Central memory CD8-positive, alpha-beta T cell (primary cell): ENCODE results near the gene CUX1.
A peak's percentile ranks its signal among the peaks of the same experiment; 100 is the strongest.

Source experiments
- ATAC-seq: fragments of 150-1000 bp; cut with Tn5 transposase; replicated peaks from 2 replicates; pipeline ENCODE4 v1.10.0; 2022; ENCODE audit warnings: mild to moderate bottlenecking, moderate FRiP score, moderate number of reproducible peaks; ENCODE audit not compliant: poor library complexity, severe bottlenecking; ENCODE audit errors: extremely low read depth
- DNase-seq, 2 donors: peaks; one replicate each; pipeline ENCODE4 v3.0.0; 2021; ENCODE audit warnings: low spot score in 2 of 2
- H3K27ac Mint-ChIP-seq: one replicate; pipeline ENCODE4 v1.8.0; 2022; ENCODE audit warnings: low read depth, mild to moderate bottlenecking, moderate library complexity, mixed read lengths
- H3K27me3 Mint-ChIP-seq: one replicate; pipeline ENCODE4 v1.8.0; 2022; ENCODE audit warnings: mixed read lengths
- H3K36me3 Mint-ChIP-seq: one replicate; pipeline ENCODE4 v1.8.0; 2022; ENCODE audit warnings: mild to moderate bottlenecking, moderate library complexity, mixed read lengths; ENCODE audit not compliant: insufficient read depth
- H3K4me1 Mint-ChIP-seq: one replicate; pipeline ENCODE4 v1.8.0; 2022; ENCODE audit warnings: mixed read lengths
- H3K4me3 Mint-ChIP-seq: one replicate; pipeline ENCODE4 v1.8.0; 2022; ENCODE audit warnings: mild to moderate bottlenecking, moderate library complexity, mixed read lengths
- H3K9me3 Mint-ChIP-seq: one replicate; pipeline ENCODE4 v1.8.0; 2022; ENCODE audit warnings: mixed read lengths

The CUX1 gene

DNA sequence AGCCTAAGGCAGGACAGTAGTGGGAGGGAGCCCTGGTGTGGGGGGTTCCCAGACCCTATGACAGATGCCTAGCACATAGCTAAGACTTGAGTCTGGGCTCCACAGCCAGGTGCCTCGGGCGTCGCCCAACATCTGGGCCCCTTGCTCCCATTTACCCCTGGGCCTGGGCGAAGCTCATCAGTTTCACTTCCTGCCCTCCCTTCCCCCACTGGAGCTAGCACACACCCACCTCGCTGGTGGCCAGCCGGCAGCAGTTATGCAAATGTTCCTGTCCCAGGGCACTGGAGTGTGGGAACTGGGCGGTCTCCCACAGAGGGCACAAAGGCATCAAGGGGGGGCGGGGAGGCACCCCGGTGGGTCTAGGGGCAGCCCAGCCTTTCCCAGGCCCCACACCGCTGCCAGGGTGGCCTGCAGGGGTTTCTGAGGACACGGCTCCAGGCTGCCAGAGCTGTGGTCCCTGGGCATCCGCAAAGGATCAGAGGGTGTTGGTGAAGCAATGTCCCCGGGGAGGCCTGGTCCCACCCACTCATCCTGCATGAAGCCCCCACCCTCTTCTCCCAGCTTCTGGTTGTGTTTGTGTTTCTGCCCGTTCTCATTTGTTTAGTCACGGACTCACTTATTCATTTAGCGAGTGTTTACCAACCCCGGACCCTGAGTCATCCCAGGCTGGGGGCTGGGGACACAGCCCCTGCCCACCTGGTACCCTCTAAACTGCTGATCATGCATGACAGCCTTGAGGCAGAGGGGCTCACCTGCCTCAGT, 489.7 kb downstream of the CUX1 start:
- Mint-ChIP-seq H3K36me3 (peaks cover 6% of the 10 kb centered on the region), H3K4me1 (peaks cover 28% of the 10 kb centered on the region), H3K4me3 (peak overlapping the region; percentile 58), H3K9me3 (no peaks in the 10 kb centered on the region), H3K27me3 (no peaks in the 10 kb centered on the region), H3K27ac (peak overlapping the region; percentile 80)
- DNase-seq, result no peak
- ATAC-seq, result peak; percentile 49

DNA sequence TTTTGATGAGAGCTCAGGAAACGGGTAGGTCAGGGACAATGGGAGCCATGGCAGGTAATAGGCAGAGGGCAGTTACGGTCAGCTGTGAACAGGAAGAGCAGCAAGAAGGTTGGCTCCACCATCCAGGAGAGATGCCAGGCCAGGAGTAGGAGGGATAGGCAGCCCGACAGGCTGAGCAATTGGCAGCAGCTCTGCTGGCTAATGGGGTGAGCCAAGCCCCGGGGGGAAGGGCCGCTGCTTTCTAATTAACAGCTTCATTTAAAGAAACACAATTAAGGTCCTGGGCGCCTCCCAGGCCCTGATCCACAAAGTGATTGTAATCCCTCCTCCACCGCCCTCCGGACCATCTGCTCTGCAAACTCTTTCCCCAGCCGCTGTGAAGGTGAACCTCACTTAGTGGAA, 493.0 kb downstream of the CUX1 start:
- ATAC-seq (no peak), DNase-seq (no peak)
- peaks cover 3% of the 10 kb centered on the region for H3K36me3 Mint-ChIP-seq
- no peaks in the 10 kb centered on the region for H3K9me3 Mint-ChIP-seq
- no peaks in the 10 kb centered on the region for H3K27me3 Mint-ChIP-seq
- H3K27ac Mint-ChIP-seq, result peak overlapping the region; percentile 16
- H3K4me1 Mint-ChIP-seq, result peaks cover 20% of the 10 kb centered on the region
- H3K4me3 Mint-ChIP-seq, result no peak overlapping the region

DNA sequence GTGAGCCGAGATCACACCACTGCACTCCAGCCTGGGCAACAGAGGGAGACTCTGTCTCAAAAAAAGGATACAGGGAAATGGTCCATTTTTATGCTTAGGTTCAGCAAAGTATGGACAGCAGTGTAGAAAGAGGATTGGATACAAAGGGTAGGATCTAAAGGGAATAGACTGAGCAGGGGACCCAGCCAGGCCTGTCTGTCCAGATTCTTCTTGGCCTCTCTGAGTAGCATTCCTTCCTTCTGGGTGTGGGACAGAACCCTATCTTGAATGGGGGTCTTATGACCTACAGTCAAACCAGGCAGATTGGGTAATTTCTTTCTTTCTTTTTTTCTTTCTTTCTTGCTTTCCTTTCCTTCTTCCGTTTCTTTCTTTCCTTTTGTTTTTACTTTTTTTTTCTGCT, 494.9 kb downstream of the CUX1 start:
- H3K27me3 Mint-ChIP-seq, result no peaks in the 10 kb centered on the region
- no peaks in the 10 kb centered on the region for H3K9me3 Mint-ChIP-seq
- DNase-seq (no peak), ATAC-seq (no peak)
- H3K4me3 Mint-ChIP-seq, result no peak overlapping the region
- peaks cover 5% of the 10 kb centered on the region for H3K4me1 Mint-ChIP-seq
- no peak overlapping the region for H3K27ac Mint-ChIP-seq
- H3K36me3 Mint-ChIP-seq, result peaks cover 6% of the 10 kb centered on the region

DNA sequence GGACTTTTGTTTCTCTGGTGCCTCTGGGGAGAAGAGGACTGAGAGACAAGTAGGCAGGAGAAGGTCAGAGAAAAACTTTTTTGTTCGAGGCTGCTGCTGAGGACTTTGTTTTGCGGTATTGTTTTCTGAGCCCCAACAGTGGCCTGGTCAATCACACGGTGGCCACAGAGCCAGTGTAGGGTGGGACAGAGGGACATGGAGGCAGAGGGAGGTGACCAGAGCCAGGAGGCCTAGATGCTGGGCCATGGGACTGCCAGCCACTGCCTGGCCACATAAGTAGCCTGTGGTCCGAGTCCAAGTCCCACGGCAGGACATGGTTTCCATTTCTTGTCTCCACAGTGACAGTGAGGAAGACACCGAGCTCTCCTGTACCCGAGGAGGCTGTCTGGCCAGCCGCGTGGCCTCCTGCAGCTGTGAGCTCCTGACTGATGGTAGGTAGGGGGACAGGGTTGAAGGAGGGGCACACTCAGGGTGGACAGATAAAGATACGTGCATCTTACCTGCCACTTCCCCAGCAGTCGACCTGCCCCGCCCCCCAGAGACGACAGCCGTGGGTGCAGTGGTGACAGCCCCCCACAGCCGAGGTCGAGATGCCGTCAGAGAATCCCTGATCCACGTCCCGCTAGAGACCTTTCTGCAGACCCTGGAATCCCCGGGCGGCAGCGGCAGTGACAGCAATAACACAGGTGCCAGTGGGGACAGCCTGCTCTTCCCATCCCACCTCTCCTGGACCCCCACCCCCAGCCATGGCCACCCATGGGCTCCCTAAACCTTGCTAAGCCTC, 496.8 kb downstream of the CUX1 start:
- H3K4me3 Mint-ChIP-seq, result no peak overlapping the region
- peaks cover 6% of the 10 kb centered on the region for H3K36me3 Mint-ChIP-seq
- no peak for ATAC-seq
- no peak for DNase-seq
- no peaks in the 10 kb centered on the region for H3K27me3 Mint-ChIP-seq
- H3K9me3 Mint-ChIP-seq, result no peaks in the 10 kb centered on the region
- no peaks in the 10 kb centered on the region for H3K4me1 Mint-ChIP-seq
- no peak overlapping the region for H3K27ac Mint-ChIP-seq

DNA sequence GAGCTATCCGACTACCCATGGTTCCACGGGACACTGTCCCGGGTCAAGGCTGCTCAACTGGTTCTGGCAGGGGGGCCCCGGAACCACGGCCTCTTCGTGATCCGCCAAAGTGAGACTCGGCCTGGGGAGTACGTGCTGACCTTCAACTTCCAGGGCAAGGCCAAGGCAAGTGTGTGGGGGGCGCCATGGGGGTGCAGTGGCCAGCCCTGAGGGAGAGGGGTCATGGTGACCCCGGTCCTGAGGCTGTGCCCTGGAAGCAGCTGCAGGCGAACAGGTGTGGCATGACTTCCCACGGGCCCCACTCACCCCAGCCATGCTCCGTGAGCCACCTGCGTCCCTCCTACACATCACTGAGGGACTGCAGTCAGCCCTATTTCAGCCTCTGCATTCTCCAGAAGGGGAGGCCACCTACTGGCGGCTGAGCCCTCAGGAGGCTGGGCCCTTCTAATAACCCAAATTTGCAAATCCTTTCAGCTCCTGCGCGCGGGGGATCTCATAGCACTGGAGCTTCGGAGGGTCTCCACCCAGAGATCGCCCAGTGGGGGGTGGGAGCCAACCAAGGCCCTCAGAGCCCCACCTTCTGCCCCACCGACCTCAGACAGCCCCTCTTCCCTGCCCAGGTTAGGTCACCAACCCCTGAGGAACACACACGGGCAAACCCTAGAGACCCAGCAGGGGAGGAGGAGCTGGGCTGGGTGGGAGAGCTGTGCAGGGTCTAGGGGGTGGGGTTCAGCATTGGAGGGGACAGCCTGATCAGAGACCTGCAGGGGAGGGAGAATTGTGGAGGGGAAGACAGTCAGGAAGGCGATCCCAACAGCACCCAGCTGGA, 500.0 kb downstream of the CUX1 start:
- Mint-ChIP-seq H3K9me3 (no peaks in the 10 kb centered on the region), H3K4me1 (no peaks in the 10 kb centered on the region), H3K36me3 (peaks cover 5% of the 10 kb centered on the region), H3K27me3 (no peaks in the 10 kb centered on the region), H3K4me3 (no peak overlapping the region), H3K27ac (no peak overlapping the region)
- ATAC-seq (no peak), DNase-seq (no peak)

DNA sequence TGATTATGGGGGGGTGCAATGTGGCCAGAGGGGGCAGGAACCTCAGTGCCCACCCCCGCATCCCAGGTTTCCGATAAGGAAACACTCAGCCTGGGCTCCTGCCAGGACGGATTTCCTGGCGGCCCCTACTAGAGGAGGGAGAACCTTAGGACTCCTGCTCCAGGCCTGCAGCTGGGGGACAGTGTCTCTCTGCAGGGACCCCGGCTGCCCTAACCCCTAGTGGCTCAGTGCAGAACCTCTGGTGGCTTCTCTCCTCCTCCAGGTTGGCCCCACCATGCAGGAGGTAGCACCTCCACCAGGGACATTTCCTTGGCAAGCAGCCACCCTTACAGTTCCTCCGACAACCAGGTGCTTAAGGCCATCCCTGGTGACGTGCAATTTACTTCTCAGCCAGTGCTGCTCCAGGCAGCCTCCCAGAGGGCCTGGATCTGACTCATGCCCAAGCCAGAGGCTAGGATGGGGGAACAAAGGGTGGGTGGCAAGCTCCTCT, 501.1 kb downstream of the CUX1 start:
- H3K9me3 Mint-ChIP-seq, result no peaks in the 10 kb centered on the region
- H3K27me3 Mint-ChIP-seq, result no peaks in the 10 kb centered on the region
- DNase-seq (no peak), ATAC-seq (no peak)
- H3K4me1 Mint-ChIP-seq, result no peaks in the 10 kb centered on the region
- no peak overlapping the region for H3K27ac Mint-ChIP-seq
- H3K4me3 Mint-ChIP-seq, result no peak overlapping the region
- H3K36me3 Mint-ChIP-seq, result peaks cover 5% of the 10 kb centered on the region

DNA sequence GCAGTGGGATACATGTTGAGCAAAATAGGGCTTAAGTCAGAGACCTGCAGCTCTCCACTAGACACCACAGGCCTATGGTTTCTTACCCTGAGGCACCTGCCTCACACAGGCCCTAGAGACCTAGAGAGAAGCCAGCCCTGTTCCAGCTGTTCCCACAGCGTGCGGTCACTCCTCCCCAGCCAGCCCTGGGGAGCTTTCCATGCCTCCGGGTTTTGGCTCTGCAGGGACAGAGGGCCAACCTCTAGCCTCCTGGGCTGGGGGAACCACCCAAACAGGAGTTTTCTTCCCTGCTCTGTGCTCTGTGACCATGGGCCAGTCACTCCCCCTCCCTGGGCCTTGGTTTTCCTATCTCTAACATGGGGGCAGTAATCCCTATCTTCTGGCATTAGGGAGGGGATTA, 502.2 kb downstream of the CUX1 start:
- no peak overlapping the region for H3K27ac Mint-ChIP-seq
- no peaks in the 10 kb centered on the region for H3K27me3 Mint-ChIP-seq
- ATAC-seq (no peak), DNase-seq (no peak)
- H3K4me3 Mint-ChIP-seq, result no peak overlapping the region
- no peaks in the 10 kb centered on the region for H3K4me1 Mint-ChIP-seq
- peaks cover 5% of the 10 kb centered on the region for H3K36me3 Mint-ChIP-seq
- no peaks in the 10 kb centered on the region for H3K9me3 Mint-ChIP-seq

DNA sequence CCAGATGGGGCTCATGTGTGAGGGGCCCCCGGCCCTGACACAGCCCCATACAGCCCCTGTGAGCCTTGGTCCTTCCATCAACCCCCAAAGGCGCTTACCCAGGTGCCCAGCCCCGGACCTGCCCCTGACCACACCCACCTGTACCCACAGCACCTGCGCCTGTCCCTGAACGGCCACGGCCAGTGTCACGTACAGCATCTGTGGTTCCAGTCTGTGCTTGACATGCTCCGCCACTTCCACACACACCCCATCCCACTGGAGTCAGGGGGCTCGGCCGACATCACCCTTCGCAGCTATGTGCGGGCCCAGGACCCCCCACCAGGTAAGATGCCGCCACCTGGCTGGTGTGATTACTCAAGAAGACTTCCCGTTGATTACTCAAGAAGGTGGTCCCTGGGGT, 502.8 kb downstream of the CUX1 start:
- no peaks in the 10 kb centered on the region for H3K27me3 Mint-ChIP-seq
- H3K4me3 Mint-ChIP-seq, result no peak overlapping the region
- H3K4me1 Mint-ChIP-seq, result no peaks in the 10 kb centered on the region
- H3K27ac Mint-ChIP-seq, result peak overlapping the region; percentile 82
- H3K9me3 Mint-ChIP-seq, result no peaks in the 10 kb centered on the region
- ATAC-seq, result no peak
- peaks cover 5% of the 10 kb centered on the region for H3K36me3 Mint-ChIP-seq
- DNase-seq, result no peak

DNA sequence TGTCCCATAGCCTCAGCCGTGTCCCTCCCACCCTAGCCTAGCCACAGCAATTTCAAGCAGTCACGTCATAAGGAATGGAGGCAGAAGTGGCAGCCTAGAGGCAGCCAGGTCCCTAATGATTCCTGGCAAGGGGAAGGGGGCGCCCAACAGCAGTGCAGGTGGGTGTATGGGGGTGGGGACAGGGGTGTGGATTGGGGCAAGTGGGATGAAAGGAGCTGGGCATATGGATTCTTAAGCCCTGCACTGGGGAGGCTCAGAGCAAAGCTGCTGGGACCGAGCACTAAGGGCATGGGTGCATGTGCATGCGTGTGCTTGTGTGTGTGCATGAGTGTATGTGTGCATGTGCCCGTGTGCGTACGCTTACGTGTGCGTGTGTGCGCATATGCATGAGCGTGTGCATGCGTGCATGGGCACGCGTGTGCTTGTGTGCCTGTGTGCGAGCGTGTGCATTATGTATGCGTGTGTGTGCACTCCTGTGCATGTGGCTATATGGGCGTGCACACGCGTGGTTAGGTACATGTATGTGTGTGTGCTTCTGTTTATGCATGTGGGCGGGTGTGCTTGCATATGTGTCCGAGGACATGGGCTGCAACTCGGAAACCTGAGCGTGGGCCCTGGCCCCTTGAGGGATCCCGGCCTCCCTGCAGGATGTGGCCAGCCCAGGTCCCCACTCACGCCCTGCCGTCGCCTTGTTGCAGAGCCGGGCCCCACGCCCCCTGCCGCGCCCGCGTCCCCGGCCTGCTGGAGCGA, 503.4 kb downstream of the CUX1 start:
- no peaks in the 10 kb centered on the region for H3K27me3 Mint-ChIP-seq
- no peak overlapping the region for H3K4me3 Mint-ChIP-seq
- no peak for DNase-seq
- H3K27ac Mint-ChIP-seq, result peak overlapping the region; percentile 82
- H3K36me3 Mint-ChIP-seq, result peaks cover 5% of the 10 kb centered on the region
- no peaks in the 10 kb centered on the region for H3K9me3 Mint-ChIP-seq
- H3K4me1 Mint-ChIP-seq, result no peaks in the 10 kb centered on the region
- no peak for ATAC-seq

DNA sequence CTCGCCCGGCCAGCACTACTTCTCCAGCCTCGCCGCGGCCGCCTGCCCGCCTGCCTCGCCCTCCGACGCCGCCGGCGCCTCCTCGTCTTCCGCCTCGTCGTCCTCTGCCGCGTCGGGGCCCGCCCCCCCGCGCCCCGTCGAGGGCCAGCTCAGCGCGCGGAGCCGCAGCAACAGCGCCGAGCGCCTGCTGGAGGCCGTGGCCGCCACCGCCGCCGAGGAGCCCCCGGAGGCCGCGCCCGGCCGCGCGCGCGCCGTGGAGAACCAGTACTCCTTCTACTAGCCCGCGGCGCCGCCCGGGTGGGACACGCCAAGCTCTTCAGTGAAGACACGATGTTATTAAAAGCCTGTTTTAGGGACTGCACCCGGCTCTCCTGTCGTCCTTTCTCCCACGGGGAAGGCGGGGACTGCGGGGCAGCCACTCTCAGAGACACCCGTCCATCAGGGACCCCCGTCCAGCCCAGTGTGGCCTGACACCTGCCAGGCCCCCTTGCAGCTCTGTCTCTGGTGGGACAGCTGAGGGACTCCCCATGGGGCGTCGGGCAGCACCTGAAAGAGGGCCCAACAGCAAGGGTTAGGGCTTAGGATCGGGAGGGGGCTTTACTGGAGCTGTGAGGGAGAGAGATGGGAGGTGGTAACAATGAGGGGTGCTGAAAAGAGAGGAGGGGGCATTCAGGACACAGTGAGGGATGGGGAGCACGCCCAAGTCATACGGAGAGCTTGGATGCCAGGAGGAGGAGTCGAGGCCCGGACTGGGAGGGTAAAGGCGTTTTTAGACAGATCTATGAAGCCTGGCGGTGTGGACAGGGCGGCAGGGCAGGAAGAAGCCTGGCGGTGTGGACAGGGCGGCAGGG, 504.1 kb downstream of the CUX1 start:
- H3K36me3 Mint-ChIP-seq, result peaks cover 5% of the 10 kb centered on the region
- H3K27me3 Mint-ChIP-seq, result no peaks in the 10 kb centered on the region
- DNase-seq, result no peak

DNA sequence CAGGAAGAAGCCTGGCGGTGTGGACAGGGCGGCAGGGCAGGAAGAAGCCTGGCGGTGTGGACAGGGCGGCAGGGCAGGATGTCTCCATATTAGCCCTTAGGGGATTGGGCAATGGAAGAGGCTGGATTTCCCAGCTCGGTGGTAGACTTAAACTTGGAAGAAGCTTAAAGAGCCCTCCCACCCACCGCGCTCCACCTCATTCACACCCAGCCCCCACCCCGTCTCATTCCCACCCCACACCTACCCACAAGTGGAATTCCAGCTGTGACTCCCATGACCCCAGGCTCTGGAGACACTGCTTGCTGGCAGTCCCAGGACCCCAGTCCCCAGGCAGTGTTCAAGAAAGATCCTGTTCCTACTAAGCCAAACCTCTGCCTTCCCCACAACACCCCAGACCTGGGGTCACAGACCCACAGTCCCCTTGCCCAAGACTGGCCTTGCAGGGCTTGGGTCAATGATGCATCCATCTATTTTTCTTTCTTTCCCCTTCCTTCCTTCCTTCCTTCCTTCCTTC, 504.8 kb downstream of the CUX1 start:
- DNase-seq, result no peak
- Mint-ChIP-seq H3K36me3 (peaks cover 3% of the 10 kb centered on the region), H3K27ac (no peak overlapping the region), H3K27me3 (peaks cover 4% of the 10 kb centered on the region), H3K4me1 (no peaks in the 10 kb centered on the region), H3K4me3 (no peak overlapping the region), H3K9me3 (no peaks in the 10 kb centered on the region)
- ATAC-seq, result no peak

More for the DNA sequence above, 504.1 kb downstream of the CUX1 start:
- H3K9me3 Mint-ChIP-seq, result no peaks in the 10 kb centered on the region
- no peak overlapping the region for H3K27ac Mint-ChIP-seq
- peak; percentile 56 for ATAC-seq
- H3K4me3 Mint-ChIP-seq, result peak overlapping the region; percentile 18
- H3K4me1 Mint-ChIP-seq, result no peaks in the 10 kb centered on the region
